BLaER1 (cell line): Measurements from ENCODE around the gene EOGT.
A peak's percentile ranks its signal among the peaks of the same experiment; 100 is the strongest.

ENCODE experiments used
- H3K27ac ChIP-seq: shearing (Covaris generic); formaldehyde crosslinking; 2 replicates; pipeline ENCODE4 v1.8.1; 2022
- H3K27me3 ChIP-seq: shearing (Covaris generic); formaldehyde crosslinking; 2 replicates; pipeline ENCODE4 v1.8.1; 2022
- H3K36me3 ChIP-seq: shearing (Covaris generic); formaldehyde crosslinking; 2 replicates; pipeline ENCODE4 v1.8.1; 2022
- H3K4me1 ChIP-seq: shearing (Covaris generic); formaldehyde crosslinking; 2 replicates; pipeline ENCODE4 v1.8.1; 2022
- H3K4me2 ChIP-seq: shearing (Covaris generic); formaldehyde crosslinking; 2 replicates; pipeline ENCODE4 v1.8.1; 2022
- H3K4me3 ChIP-seq: shearing (Covaris generic); formaldehyde crosslinking; 2 replicates; pipeline ENCODE4 v1.8.1; 2022
- H3K9ac ChIP-seq: shearing (Covaris generic); formaldehyde crosslinking; 2 replicates; pipeline ENCODE4 v1.8.1; 2022
- H3K9me3 ChIP-seq: shearing (Covaris generic); formaldehyde crosslinking; 2 replicates; pipeline ENCODE4 v1.8.1; 2022
- H4K20me1 ChIP-seq: shearing (Covaris generic); formaldehyde crosslinking; 2 replicates; pipeline ENCODE4 v1.8.1; 2022
- Cebpa-rat ChIP-seq: shearing (Covaris generic); IDR thresholded peaks from 2 replicates; pipeline ENCODE4 v1.8.1; 2022

The EOGT gene

DNA sequence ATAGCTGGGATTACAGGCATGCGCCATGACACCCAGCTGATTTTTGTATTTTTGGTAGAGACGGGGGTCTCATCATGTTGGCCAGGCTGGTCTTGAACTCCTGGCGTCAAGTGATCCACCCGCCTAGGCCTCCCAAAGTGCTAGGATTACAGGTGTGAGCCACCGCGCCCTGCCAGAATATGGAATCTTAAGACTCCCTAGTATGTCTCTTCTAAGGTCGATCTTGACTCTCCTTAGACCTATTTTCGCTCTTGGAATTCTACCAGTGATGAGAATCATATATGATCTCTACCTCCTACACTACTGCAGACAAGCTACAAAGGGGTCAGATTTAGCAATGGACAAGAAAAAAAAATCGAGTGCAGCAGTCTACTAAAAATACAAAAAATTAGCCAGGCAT, 19.3 kb upstream of the EOGT start:
- no peak overlapping the region for H3K4me2 ChIP-seq
- H3K4me1 ChIP-seq: no peaks in the 10 kb centered on the region
- no peak for TF ChIP-seq Cebpa-rat
- H3K4me3 ChIP-seq: no peak overlapping the region
- peaks cover 85% of the 10 kb centered on the region for H3K36me3 ChIP-seq
- H3K9ac ChIP-seq: no peak overlapping the region
- no peaks in the 10 kb centered on the region for H3K9me3 ChIP-seq
- no peaks in the 10 kb centered on the region for H4K20me1 ChIP-seq
- no peaks in the 10 kb centered on the region for H3K27me3 ChIP-seq
- H3K27ac ChIP-seq: no peak overlapping the region

DNA sequence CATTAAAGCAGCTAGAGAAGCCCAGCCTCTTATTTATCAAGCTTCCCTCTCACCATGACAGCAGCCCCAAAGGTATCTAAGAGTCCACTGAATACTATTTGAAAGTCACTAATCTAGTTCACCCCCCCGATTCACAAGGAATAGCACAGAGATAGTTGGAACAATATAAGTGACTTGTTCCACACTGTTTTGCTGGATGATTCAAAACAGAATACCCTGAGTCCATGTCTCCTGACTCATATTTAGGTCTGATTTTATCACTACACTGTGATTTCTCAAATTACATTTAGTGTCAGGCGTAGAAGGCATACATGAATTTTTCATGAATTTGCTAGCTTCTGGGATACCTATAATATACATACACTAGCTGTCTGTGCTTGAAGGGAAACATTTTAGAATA, 18.7 kb upstream of the EOGT start:
- peaks cover 85% of the 10 kb centered on the region for H3K36me3 ChIP-seq
- no peak overlapping the region for H3K9ac ChIP-seq
- no peaks in the 10 kb centered on the region for H3K4me1 ChIP-seq
- TF ChIP-seq Cebpa-rat: no peak
- H4K20me1 ChIP-seq: no peaks in the 10 kb centered on the region
- H3K9me3 ChIP-seq: no peaks in the 10 kb centered on the region
- H3K4me3 ChIP-seq: no peak overlapping the region
- no peaks in the 10 kb centered on the region for H3K27me3 ChIP-seq
- no peak overlapping the region for H3K4me2 ChIP-seq
- H3K27ac ChIP-seq: no peak overlapping the region

DNA sequence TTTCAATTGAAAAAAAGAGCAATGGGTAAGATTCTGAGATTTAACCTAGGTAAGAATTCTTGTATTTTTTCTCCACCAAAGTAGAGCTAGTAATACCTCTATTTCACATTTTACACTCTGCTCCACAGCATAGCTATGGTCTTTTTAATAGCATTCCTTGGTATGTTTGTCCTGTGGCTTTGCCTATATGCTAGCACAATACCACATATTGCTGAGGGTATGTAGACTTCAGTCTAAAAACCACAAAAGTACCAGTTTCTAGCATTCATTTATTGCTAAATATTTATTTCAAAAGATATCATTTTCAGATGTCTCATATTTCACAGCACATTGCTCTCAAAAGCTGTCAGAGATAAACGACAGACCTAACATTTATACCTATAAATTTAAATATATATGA, 18.2 kb upstream of the EOGT start:
- no peak overlapping the region for H3K4me2 ChIP-seq
- H3K27ac ChIP-seq: no peak overlapping the region
- H3K9me3 ChIP-seq: no peaks in the 10 kb centered on the region
- peaks cover 84% of the 10 kb centered on the region for H3K36me3 ChIP-seq
- TF ChIP-seq Cebpa-rat: no peak
- H3K4me3 ChIP-seq: no peak overlapping the region
- H3K9ac ChIP-seq: no peak overlapping the region
- no peaks in the 10 kb centered on the region for H3K4me1 ChIP-seq
- no peaks in the 10 kb centered on the region for H4K20me1 ChIP-seq
- H3K27me3 ChIP-seq: no peaks in the 10 kb centered on the region

DNA sequence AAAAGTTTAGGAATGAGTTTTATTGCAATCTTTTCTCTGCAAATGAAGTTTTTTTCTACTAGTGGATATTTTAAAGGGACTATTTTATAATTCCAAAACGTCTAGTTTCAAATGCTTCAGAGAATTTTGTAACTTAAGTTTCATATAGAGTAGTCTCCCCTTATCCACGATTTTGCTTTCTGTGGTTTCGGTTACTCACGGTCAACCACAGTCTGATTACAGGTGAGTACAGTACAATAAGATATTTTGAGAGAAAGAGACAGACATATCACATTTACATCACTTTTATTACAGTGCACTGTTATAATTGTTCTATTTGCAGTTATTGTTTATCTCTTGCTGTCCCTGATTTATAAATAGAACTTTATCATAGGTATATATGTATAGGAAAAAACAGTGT, 7.4 kb upstream of the EOGT start:
- Histone ChIP-seq H3K4me1 (no peaks in the 10 kb centered on the region), H4K20me1 (no peaks in the 10 kb centered on the region), H3K4me3 (no peak overlapping the region), H3K9ac (no peak overlapping the region), H3K36me3 (peaks cover 36% of the 10 kb centered on the region), H3K27ac (no peak overlapping the region), H3K4me2 (no peak overlapping the region), H3K9me3 (no peaks in the 10 kb centered on the region), H3K27me3 (no peaks in the 10 kb centered on the region)
- TF ChIP-seq Cebpa-rat: no peak

DNA sequence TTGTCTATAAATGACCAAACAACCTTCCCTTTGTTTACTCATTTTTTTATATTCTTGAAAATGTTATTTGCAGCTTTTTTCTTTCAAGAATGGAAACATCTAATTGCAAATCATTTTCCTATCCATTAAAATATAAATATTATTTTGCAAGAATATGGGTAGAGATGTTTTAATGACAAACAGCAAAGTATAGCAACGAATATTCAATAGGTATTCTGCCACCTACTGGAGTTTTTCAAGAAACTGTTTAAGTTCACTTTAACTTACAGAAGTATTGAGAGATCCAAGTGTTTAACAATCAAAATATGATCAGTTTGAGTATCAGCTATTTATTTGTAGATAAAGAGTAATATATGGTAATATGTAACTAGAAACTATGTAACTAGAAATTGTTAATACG, 6.9 kb upstream of the EOGT start:
- no peak overlapping the region for H3K4me2 ChIP-seq
- no peak for TF ChIP-seq Cebpa-rat
- no peak overlapping the region for H3K9ac ChIP-seq
- H3K27ac ChIP-seq: no peak overlapping the region
- peaks cover 32% of the 10 kb centered on the region for H3K36me3 ChIP-seq
- no peaks in the 10 kb centered on the region for H4K20me1 ChIP-seq
- peaks cover under 1% of the 10 kb centered on the region; the same call in 1 of the 2 replicates for H3K4me1 ChIP-seq
- no peak overlapping the region for H3K4me3 ChIP-seq
- no peaks in the 10 kb centered on the region for H3K27me3 ChIP-seq
- no peaks in the 10 kb centered on the region for H3K9me3 ChIP-seq

DNA sequence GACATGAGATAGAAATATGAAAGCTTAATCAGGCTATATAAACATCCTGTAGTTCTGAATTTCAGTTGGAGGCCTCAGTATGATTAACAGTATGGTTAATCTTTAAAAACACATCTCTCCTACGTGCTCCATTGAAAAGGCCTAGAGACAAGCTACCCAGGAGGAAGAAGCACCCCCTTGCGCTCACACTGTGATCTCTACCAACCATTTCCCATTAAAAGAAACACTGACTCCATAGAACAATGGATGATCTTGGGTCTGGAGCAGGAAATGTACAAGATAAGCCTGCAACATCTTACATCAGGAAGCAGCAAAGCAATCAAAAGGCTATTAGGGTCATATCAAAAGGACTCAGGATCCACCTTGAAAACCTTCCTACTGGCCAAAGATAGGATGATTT, 3.4 kb upstream of the EOGT start:
- H4K20me1 ChIP-seq: no peaks in the 10 kb centered on the region
- no peak overlapping the region for H3K4me2 ChIP-seq
- H3K4me1 ChIP-seq: peaks cover 26% of the 10 kb centered on the region
- H3K4me3 ChIP-seq: no peak overlapping the region
- no peak overlapping the region for H3K27ac ChIP-seq
- H3K9me3 ChIP-seq: no peaks in the 10 kb centered on the region
- H3K27me3 ChIP-seq: no peaks in the 10 kb centered on the region
- H3K36me3 ChIP-seq: peaks cover 19% of the 10 kb centered on the region
- no peak for TF ChIP-seq Cebpa-rat
- no peak overlapping the region for H3K9ac ChIP-seq

DNA sequence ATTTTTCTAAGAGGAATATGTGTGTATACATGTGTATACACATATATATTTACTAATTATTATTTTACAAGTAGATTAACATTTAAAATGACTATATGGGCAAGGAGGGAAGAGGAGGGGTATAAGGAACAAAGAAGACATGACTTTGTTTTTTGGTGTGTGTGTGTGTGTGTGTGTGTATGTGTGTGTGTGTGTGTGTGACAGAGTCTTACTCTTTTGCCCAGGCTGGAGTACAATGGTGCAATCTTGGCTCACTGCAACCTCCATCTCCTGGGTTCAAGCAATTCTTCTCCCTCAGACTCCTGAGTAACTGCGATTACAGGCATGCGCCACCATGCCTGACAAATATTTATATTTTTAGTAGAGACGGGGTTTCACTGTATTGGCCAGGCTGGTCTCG, 2.6 kb upstream of the EOGT start:
- Histone ChIP-seq H3K9me3 (no peaks in the 10 kb centered on the region), H3K36me3 (peaks cover 14% of the 10 kb centered on the region), H3K27ac (no peak overlapping the region), H3K4me1 (peaks cover 26% of the 10 kb centered on the region), H3K4me2 (no peak overlapping the region), H3K4me3 (no peak overlapping the region), H3K27me3 (no peaks in the 10 kb centered on the region), H4K20me1 (no peaks in the 10 kb centered on the region), H3K9ac (no peak overlapping the region)
- TF ChIP-seq Cebpa-rat: no peak

DNA sequence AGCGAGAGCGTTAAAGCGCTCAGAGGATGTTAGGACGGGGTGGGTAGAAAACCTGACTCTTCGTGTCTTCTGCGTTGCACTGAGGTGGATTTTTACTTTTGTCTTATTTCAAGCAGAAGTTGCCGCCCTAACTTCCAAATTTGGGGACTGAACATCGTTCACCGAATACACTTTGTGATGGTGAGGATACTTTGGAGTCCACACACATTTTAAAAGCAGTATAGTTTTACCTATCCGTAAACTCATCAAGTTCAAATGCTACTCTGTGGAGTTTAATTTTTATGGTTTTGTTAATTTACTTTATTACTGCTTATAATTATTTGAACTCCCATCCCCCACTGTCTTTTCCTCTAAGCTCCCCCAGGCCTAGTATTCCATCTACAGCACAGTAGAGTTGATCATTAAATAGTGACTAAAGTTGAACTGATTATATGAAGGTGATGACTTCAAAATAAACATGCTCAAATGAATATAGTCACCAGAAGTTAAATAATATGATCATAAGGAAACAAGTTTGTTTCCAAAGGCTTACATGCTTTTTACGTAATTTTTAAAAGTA, 617 bp upstream of the EOGT start:
- peak overlapping the region; percentile 88 for H3K27ac ChIP-seq

DNA sequence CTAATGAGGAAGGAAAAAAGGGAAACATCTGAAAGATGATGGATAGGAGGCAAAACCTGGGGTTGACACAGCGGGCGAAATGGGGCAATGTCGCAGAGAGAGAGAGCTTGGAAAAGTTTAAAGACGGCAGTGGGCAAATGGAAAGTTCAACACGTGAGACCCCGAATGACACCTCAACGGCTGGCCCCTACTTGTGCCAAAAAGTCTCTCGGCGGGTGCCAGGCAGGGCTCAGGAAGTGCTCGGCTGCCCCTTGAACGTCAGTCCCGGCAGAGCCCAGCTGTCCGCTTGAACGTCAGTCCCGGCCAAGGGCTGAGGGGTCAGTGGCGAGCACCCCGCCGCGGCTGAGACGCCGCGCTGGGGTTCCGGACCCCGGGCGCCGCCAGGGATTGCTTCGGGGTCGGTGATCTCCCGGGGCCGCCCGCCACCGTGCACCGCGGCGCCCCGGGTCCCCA, 658 bp downstream of the EOGT start:
- TF ChIP-seq Cebpa-rat: no peak
- Histone ChIP-seq H4K20me1 (no peaks in the 10 kb centered on the region), H3K4me3 (peak overlapping the region; percentile 82), H3K27me3 (no peaks in the 10 kb centered on the region), H3K9me3 (no peaks in the 10 kb centered on the region), H3K4me2 (peak overlapping the region; percentile 91), H3K4me1 (peaks cover 26% of the 10 kb centered on the region), H3K9ac (peak overlapping the region; percentile 88), H3K36me3 (peaks cover 29% of the 10 kb centered on the region), H3K27ac (peak overlapping the region; percentile 88)

More for the DNA sequence above, 617 bp upstream of the EOGT start:
- Histone ChIP-seq H3K9me3 (no peaks in the 10 kb centered on the region), H3K36me3 (peaks cover 20% of the 10 kb centered on the region), H4K20me1 (no peaks in the 10 kb centered on the region), H3K4me3 (peak overlapping the region; percentile 82), H3K4me1 (peaks cover 26% of the 10 kb centered on the region), H3K9ac (peak overlapping the region; percentile 88), H3K27me3 (no peaks in the 10 kb centered on the region), H3K4me2 (peak overlapping the region; percentile 91)
- no peak for TF ChIP-seq Cebpa-rat

DNA sequence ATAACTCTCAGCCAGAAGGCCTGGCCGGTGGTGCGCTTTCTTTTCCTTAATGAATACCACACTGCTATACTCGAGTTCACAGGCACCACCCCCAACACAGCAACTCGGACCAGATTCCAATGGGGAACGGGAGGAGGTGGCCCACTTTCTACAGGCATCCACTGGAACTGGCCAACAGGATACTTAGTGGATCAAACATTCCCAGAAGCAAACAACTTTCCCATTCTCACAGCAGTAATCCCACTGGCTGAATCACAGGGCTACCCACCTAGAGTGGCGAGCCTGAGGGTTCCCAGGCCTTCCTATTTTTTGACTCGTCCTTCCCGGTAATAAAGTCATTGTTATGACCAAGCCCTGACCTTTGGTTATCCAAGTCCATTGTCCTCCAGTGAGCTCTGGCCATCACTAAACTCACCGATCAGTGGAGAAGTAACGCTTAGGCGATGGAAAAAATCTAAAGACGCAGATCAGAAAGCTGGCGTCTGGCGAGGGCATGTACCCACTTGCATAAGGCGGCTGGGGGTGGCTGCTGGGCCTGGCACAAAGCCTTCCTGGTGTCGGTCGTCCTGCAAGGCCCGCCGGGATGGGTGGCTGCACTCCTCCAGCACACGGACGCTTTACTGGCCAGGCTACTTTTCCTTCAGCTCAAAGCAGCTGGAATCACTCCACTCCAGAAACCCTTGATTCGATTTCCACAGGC, 1.2 kb downstream of the EOGT start:
- no peak for TF ChIP-seq Cebpa-rat
- peak overlapping the region; percentile 91 for H3K4me2 ChIP-seq
- H4K20me1 ChIP-seq: no peaks in the 10 kb centered on the region
- no peaks in the 10 kb centered on the region for H3K9me3 ChIP-seq
- no peaks in the 10 kb centered on the region for H3K27me3 ChIP-seq
- H3K4me1 ChIP-seq: peaks cover 26% of the 10 kb centered on the region
- H3K9ac ChIP-seq: peak overlapping the region; percentile 88
- H3K27ac ChIP-seq: no peak overlapping the region
- peak overlapping the region; percentile 82 for H3K4me3 ChIP-seq
- peaks cover 33% of the 10 kb centered on the region for H3K36me3 ChIP-seq
